B cell (primary cell): ENCODE data around the gene RAP1GAP2. TPM values are rescaled to one million over a fixed set of nuclear protein-coding genes. Genes with fewer than 3 reads are reported as not detected.

Source experiments
- ATAC-seq: fragments of 200-7000 bp; cut with Tn5 transposase; one replicate; pipeline ENCODE4 v1.10.0; 2021; ENCODE audit warnings: low read depth, mild to moderate bottlenecking, moderate number of reproducible peaks, moderate library complexity
- CTCF ChIA-PET: fragments of 350-600 bp; sonication (Branson Sonifier 250); formaldehyde crosslinking; loops from one replicate; lab custom pipeline; 2021; ENCODE audit warnings: antibody characterized with exemption, inconsistent platforms; lab: Charles Lee
- POLR2A ChIA-PET: fragments of 350-600 bp; sonication (Branson Sonifier 250); formaldehyde crosslinking; loops from one replicate; lab custom pipeline; 2021; ENCODE audit warnings: antibody characterized with exemption; lab: Charles Lee
- DNase-seq: peaks from one replicate; pipeline ENCODE4 v3.0.0; 2013
- H2AFZ ChIP-seq: 2 replicates; pipeline ENCODE4 v1.6.1; 2012; ENCODE audit warnings: mild to moderate bottlenecking, low read depth, low read length; ENCODE audit not compliant: insufficient read depth, poor library complexity, severe bottlenecking
- H3K27ac ChIP-seq, 2 donors: 1 replicate in 1 of 2; 2 replicates in 1 of 2; pipeline ENCODE4 v1.5.1; 2012 to 2013; ENCODE audit warnings: low read length in 2 of 2, mild to moderate bottlenecking in 2 of 2, moderate library complexity in 1 of 2
- H3K27me3 ChIP-seq, 4 experiments: fragments of 200-600 bp in 1 of 4; sonication (generic) in 1 of 4; replicated peaks in 1 of 4; 1 replicate in 2 of 4; 2 replicates in 2 of 4; pipeline versions ENCODE4 v1.6.1 to v1.7.0; 2013 to 2016; ENCODE audit warnings: low read length in 3 of 4, mild to moderate bottlenecking in 2 of 4, mixed read lengths in 1 of 4, moderate library complexity in 1 of 4; ENCODE audit not compliant: insufficient read depth in 4 of 4, control insufficient read depth in 3 of 4; ENCODE audit errors: control extremely low read depth in 1 of 4
- H3K36me3 ChIP-seq, 2 experiments: replicated peaks in 1 of 2; 1 replicate in 1 of 2; 2 replicates in 1 of 2; pipeline versions ENCODE4 v1.6.1 to v1.7.1; 2013; ENCODE audit warnings: low read length in 1 of 2; ENCODE audit not compliant: insufficient read depth in 2 of 2, control insufficient read depth in 1 of 2; ENCODE audit errors: control extremely low read depth in 1 of 2, extremely low read depth in 1 of 2
- H3K4me1 ChIP-seq, 2 donors: fragments of 200-600 bp in 1 of 2; sonication (generic) in 1 of 2; 1 replicate in 1 of 2; 2 replicates in 1 of 2; pipeline versions ENCODE4 v1.5.1 to v1.6.1; 2013 to 2017; ENCODE audit warnings: low read length in 2 of 2; ENCODE audit not compliant: control insufficient read depth in 2 of 2, insufficient read depth in 2 of 2
- H3K4me2 ChIP-seq: replicated peaks from 2 replicates; pipeline ENCODE3; 2012; ENCODE audit warnings: mild to moderate bottlenecking, low read depth, low read length; ENCODE audit not compliant: poor library complexity, severe bottlenecking
- H3K4me3 ChIP-seq, 5 experiments: fragments of 200-600 bp in 1 of 5; sonication (generic) in 1 of 5; 1 replicate in 3 of 5; 2 replicates in 2 of 5; pipeline versions ENCODE4 v1.5.1 to v1.7.0; 2011 to 2016; ENCODE audit warnings: low read length in 4 of 5, mild to moderate bottlenecking in 4 of 5, low read depth in 2 of 5, control low read depth in 1 of 5, moderate library complexity in 1 of 5; ENCODE audit not compliant: insufficient read depth in 1 of 5; ENCODE audit errors: control extremely low read depth in 1 of 5, extremely low read depth in 1 of 5
- H3K79me2 ChIP-seq: fragments of 200-600 bp; sonication (generic); one replicate; pipeline ENCODE4 v1.6.0; 2016; ENCODE audit warnings: low read length; ENCODE audit not compliant: control insufficient read depth, insufficient read depth
- H3K9ac ChIP-seq: fragments of 200-600 bp; sonication (generic); 2 replicates; pipeline ENCODE4 v1.6.1; 2017; ENCODE audit warnings: mild to moderate bottlenecking, low read length, moderate library complexity
- H3K9me3 ChIP-seq, 3 donors: one replicate each; pipeline versions ENCODE4 v1.6.1 to v1.7.1; 2013; ENCODE audit warnings: low read length in 2 of 3; ENCODE audit not compliant: control insufficient read depth in 2 of 3, insufficient read depth in 1 of 3; ENCODE audit errors: control extremely low read depth in 1 of 3
- H4K20me1 ChIP-seq: 2 replicates; pipeline ENCODE4 v1.6.0; 2012; ENCODE audit warnings: mild to moderate bottlenecking, low read length; ENCODE audit not compliant: insufficient read depth, control insufficient read depth, poor library complexity, severe bottlenecking
- H3K27ac Mint-ChIP-seq: one replicate; pipeline ENCODE4 v1.8.0; 2021; ENCODE audit warnings: mixed read lengths
- H3K27me3 Mint-ChIP-seq: one replicate; pipeline ENCODE4 v1.8.0; 2021; ENCODE audit warnings: mixed read lengths
- H3K4me1 Mint-ChIP-seq: one replicate; pipeline ENCODE4 v1.8.0; 2021; ENCODE audit warnings: mixed read lengths
- H3K4me3 Mint-ChIP-seq: one replicate; pipeline ENCODE4 v1.8.0; 2021; ENCODE audit warnings: mixed read lengths
- H3K9me3 Mint-ChIP-seq: one replicate; pipeline ENCODE4 v1.8.0; 2022; ENCODE audit warnings: mixed read lengths; ENCODE audit not compliant: insufficient read depth
- EZH2 ChIP-seq: IDR thresholded peaks from 2 replicates; pipeline ENCODE4 v1.6.1; 2012; ENCODE audit warnings: borderline replicate concordance, low read depth, mild to moderate bottlenecking, moderate library complexity, low read length; ENCODE audit not compliant: insufficient read depth, poor library complexity, severe bottlenecking
- whole genome bisulfite sequencing: methylation state at CpG from one replicate; pipeline ENCODE4 v1.1.5; 2013; ENCODE audit warnings: missing lambda C conversion rate; ENCODE audit not compliant: insufficient coverage; 5-methylcytosine and 5-hydroxymethylcytosine counted together
- intact Hi-C: fragments of 100-400 bp; cut with micrococcal nuclease; formaldehyde crosslinking; loops from one replicate; pipeline ENCODE4 v1.10.0; 2022
- polyA plus RNA-seq: library from polyadenylated mRNA; depleted of rRNA; stranded (reverse); fragments of >200 nt; gene quantifications from 2 replicates; pipeline ENCODE4 v1.2.3, GENCODE V29; 2012
- total RNA-seq, 2 donors: library from RNA; stranded (reverse); fragments of 120-200 nt in 1 of 2; gene quantifications; 1 replicate in 1 of 2; 2 replicates in 1 of 2; pipeline versions ENCODE4 v1.2.3 to v1.2.4, GENCODE V29; 2013 to 2022
- TF ChIP-seq, protein P1 (sequence below): fragments of 200-600 bp; IDR thresholded peaks from one replicate; pipeline ENCODE4 v1.8.0; 2022; ENCODE audit warnings: antibody characterized with exemption, mild to moderate bottlenecking

Gene RAP1GAP2
- total and polyA plus RNA-seq, 2 donors (not counting 1 experiment from before 2014, with no cell fraction given), result 14.9 to 16.4 TPM

GRCh38 chr17:2980211-2980903 is 184.1 kb downstream of the RAP1GAP2 start:
- TF ChIP-seq, protein P1, sequence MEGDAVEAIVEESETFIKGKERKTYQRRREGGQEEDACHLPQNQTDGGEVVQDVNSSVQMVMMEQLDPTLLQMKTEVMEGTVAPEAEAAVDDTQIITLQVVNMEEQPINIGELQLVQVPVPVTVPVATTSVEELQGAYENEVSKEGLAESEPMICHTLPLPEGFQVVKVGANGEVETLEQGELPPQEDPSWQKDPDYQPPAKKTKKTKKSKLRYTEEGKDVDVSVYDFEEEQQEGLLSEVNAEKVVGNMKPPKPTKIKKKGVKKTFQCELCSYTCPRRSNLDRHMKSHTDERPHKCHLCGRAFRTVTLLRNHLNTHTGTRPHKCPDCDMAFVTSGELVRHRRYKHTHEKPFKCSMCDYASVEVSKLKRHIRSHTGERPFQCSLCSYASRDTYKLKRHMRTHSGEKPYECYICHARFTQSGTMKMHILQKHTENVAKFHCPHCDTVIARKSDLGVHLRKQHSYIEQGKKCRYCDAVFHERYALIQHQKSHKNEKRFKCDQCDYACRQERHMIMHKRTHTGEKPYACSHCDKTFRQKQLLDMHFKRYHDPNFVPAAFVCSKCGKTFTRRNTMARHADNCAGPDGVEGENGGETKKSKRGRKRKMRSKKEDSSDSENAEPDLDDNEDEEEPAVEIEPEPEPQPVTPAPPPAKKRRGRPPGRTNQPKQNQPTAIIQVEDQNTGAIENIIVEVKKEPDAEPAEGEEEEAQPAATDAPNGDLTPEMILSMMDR, result no peak
- TF ChIP-seq EZH2, result no peak
- Mint-ChIP-seq H3K4me1 (no peaks in the 10 kb centered on the region), H3K27ac (no peak overlapping the region), H3K9me3 (no peaks in the 10 kb centered on the region), H3K4me3 (no peak overlapping the region), H3K27me3 (no peaks in the 10 kb centered on the region)
- 98% methylated on average over 11 of the region's 13 CpGs for WGBS
- no peaks in the 10 kb centered on the region for H3K27me3 ChIP-seq
- H3K79me2 ChIP-seq, result no peaks in the 10 kb centered on the region
- no peaks in the 10 kb centered on the region for H4K20me1 ChIP-seq
- ChIA-PET CTCF (interaction anchor here (2.2 kb wide), 1 partner anchor 32 kb away, joined by 7 read pairs; no protein-coding TSS in a partner anchor), POLR2A (no interaction called here)
- H3K4me2 ChIP-seq, result no peak overlapping the region
- H3K27ac ChIP-seq, result no peak overlapping the region
- H3K4me1 ChIP-seq, result no peaks in the 10 kb centered on the region
- no peak overlapping the region for H2AFZ ChIP-seq
- intact Hi-C loops, result no loop called here
- peaks cover 0 to 14% of the 10 kb centered on the region in 2 experiments for H3K36me3 ChIP-seq
- no peak overlapping the region for H3K9ac ChIP-seq
- H3K9me3 ChIP-seq, result no peaks in the 10 kb centered on the region
- H3K4me3 ChIP-seq, result no peak overlapping the region
- no peak for DNase-seq
- ATAC-seq, result no peak

DNA sequence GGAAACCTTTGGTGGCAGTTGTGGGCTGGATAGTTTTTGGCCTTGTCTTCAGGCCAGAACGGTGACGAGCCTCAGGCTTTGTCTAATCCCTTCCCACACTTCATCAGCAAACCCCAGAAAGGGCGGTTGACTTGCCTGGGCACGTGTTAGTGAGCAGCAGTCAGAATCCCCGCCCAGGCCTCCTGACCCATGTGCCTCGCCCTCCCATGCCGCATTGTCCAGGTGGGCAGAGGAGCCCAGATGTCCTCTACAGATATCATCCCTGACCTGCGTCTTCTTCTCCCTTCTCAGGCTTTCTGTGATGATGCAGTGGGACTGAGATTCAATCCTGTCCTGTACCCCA is 184.6 kb downstream of the RAP1GAP2 start:
- H3K27ac Mint-ChIP-seq, result no peak overlapping the region
- intact Hi-C loops, result no loop called here
- Histone ChIP-seq H3K4me1 (no peaks in the 10 kb centered on the region), H2AFZ (no peak overlapping the region), H3K9me3 (no peaks in the 10 kb centered on the region), H3K9ac (no peak overlapping the region), H3K36me3 (peaks cover 0 to 15% of the 10 kb centered on the region in 2 experiments), H3K4me3 (no peak overlapping the region), H3K27ac (no peak overlapping the region), H3K4me2 (no peak overlapping the region), H4K20me1 (no peaks in the 10 kb centered on the region), H3K27me3 (no peaks in the 10 kb centered on the region), H3K79me2 (no peaks in the 10 kb centered on the region)
- WGBS, result 94% methylated on average over 7 of the region's 8 CpGs
- no peak for DNase-seq
- CTCF ChIA-PET, result interaction anchor here (2.2 kb wide), 1 partner anchor 32 kb away, joined by 7 read pairs; no protein-coding TSS in a partner anchor
- H3K9me3 Mint-ChIP-seq, result no peaks in the 10 kb centered on the region
- no peak for TF ChIP-seq EZH2
- TF ChIP-seq, protein P1, result no peak
- POLR2A ChIA-PET, result no interaction called here
- no peaks in the 10 kb centered on the region for H3K4me1 Mint-ChIP-seq
- no peak overlapping the region for H3K4me3 Mint-ChIP-seq
- ATAC-seq, result no peak
- H3K27me3 Mint-ChIP-seq, result no peaks in the 10 kb centered on the region
